HG02571 (cell line): ENCODE measurements around the gene ZNF735.
"Not testable (repeated sequence)": the region's sequence is repeated elsewhere in the genome, so short reads cannot be mapped to it uniquely, and the experiment has no call there.

ENCODE experiments used
- ATAC-seq: cut with Tn5 transposase; IDR thresholded peaks from one replicate; pipeline ENCODE4 v1.9.1; 2021; ENCODE audit warnings: mild to moderate bottlenecking, moderate library complexity; ENCODE audit not compliant: unreplicated experiment

Gene ZNF735

GRCh38 chr7:64206903-64207302, at the start of gene ZNF735:
Gene ZNF735 (plus strand): TSS chr7:64207203. CDS start chr7:64207203, 0 bp downstream.
- ATAC-seq = no peak

- ATAC-seq = not testable (repeated sequence)
Measured at GRCh38 chr7:64170974-64171373, 36.0 kb upstream of the ZNF735 start.

GRCh38 chr7:64174328-64174727, 32.7 kb upstream of the ZNF735 start:
- ATAC-seq = no peak

GRCh38 chr7:64174941-64175340, 32.1 kb upstream of the ZNF735 start:
- ATAC-seq = no peak

DNA sequence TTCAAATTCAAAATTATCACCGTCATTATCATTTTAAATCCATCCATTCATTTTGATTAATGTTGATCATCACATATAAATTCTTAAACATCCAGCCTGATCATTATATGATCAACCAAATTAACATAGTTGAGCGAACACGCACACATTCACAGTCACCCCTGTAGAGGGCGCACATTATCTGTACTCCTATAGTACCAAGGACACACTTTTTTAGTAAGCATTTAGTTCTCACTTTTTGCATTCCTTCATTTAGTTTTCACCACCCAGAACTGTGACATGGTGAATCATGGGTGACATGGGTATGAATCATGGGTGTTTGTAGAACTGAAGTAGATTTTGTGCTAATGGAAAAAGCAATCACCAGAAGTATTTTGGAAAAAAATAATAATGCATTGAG, 26.0 kb upstream of the ZNF735 start:
- no peak for ATAC-seq

GRCh38 chr7:64181586-64181985, 25.4 kb upstream of the ZNF735 start:
- ATAC-seq = no peak

GRCh38 chr7:64182036-64182790, 24.8 kb upstream of the ZNF735 start:
- no peak for ATAC-seq

- ATAC-seq = no peak
Measured at GRCh38 chr7:64183126-64183742, 23.8 kb upstream of the ZNF735 start.

DNA sequence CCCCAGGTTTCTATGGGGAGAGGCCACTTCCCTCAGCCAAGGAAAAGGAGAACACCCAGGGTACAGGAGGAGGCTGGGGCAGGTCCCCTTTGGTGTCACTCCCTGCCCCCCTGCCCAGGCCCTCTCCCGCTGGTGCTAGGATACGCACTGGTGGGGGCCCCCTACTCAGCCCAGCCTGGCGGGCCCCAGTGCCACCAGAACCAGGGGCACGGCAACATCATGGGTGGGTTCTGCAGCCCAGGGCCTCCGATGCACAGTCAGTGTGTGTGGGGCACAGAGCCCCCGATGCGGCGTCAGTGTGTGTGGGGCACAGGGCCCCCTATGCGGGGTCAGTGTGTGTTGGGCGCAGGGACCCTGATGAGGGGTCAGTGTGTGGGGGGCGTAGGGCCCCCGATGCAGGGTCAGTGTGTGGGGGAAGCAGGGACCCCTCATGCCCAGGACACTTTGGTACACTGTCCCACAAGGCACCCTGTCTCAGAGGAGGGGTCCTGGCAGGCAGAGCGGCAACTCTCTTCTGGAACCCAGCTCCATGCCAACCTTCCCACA, 23.1 kb upstream of the ZNF735 start:
- ATAC-seq = no peak

DNA sequence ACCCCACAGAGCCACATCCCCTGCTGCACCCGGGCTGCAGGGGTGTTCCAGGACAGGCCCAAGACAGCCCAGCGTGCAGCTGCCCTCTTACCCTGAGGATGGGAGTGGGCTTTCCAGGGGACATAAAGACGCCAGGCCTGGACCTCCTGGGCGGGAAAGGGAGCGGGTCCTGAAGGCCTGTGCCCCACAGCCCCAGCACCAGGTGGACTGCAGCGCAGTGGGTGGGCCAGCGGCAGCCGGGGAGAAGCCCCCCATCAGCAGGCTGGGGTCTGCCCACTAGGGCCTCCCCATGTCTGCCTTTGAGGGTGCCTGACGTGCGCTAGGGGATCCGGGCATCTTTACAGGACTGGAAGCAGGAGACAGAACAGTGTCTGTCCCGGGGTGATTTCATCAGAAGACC, 22.6 kb upstream of the ZNF735 start:
- ATAC-seq = no peak

- ATAC-seq = no peak
Measured at GRCh38 chr7:64187408-64187807, 19.6 kb upstream of the ZNF735 start.

GRCh38 chr7:64192148-64192704, 14.8 kb upstream of the ZNF735 start:
- no peak for ATAC-seq

DNA sequence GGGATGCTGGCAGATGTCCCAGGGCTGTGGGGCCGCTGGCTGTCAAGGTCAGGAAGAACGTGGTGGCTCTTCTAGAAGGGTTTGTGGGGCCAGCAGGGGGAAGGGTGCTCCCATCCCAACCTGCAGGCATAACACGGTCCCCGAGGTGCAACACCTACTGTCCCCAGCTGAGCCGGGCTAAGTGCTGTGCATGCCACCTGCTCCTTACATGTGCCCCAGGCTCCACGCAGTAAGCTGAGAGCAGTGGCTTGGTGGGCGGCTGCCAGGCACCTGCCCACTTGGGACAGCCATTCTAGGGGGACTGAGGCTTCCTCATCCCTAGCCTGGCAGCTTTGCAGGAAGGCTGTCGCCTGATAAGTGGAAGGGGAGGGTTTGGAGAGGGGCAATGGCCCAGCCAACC, 14.2 kb upstream of the ZNF735 start:
- ATAC-seq = no peak

GRCh38 chr7:64219710-64220298, 12.8 kb downstream of the ZNF735 start:
- not testable (repeated sequence) for ATAC-seq

- ATAC-seq = no peak
Measured at GRCh38 chr7:64223366-64223765, 16.4 kb downstream of the ZNF735 start.

DNA sequence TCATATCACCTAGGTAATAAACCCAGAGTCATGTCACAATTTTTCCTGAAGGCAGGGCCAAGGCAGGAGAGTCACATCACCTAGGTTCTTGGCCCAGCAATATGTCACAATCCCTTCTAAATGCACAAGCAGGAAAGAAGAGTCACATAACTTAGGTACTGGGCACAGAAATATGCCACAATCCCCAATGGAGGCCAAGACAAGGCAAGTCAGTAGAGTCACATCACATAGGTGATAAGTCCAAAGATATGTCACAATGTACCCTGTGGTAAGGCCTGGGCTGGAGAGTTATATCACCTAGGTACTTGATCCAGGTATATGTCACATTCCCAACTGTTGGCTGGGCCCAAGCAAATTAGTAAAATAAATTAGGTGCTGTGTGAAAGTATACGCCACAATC, 21.2 kb downstream of the ZNF735 start, which contains the start of gene ZNF679:
Gene ZNF679 (plus strand): TSS at position 301 of the 400 bp plus-strand sequence. CDS start 20,644 bp downstream, outside the sequence.
- not testable (repeated sequence) for ATAC-seq

DNA sequence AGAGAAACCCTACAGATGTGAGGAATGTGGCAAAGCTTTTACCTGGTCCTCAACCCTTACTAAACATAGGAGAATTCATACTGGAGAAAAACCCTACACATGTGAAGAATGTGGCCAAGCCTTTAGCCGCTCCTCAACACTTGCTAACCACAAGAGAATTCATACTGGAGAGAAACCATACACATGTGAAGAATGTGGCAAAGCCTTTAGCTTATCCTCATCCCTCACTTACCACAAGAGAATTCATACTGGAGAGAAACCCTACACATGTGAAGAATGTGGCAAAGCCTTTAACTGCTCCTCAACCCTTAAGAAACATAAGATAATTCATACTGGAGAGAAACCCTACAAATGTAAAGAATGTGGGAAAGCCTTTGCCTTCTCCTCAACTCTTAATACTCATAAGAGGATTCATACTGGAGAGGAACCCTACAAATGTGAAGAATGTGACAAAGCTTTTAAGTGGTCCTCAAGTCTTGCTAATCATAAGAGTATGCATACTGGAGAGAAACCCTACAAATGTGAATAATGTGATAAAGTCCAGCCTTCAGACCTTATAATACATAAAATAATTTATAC, 59.4 kb downstream of the ZNF735 start:
- ATAC-seq = no peak
